Endothelial cell of umbilical vein (primary cell): ENCODE data around the gene TMEM217. TPM values are rescaled to one million over a fixed set of nuclear protein-coding genes. Genes with fewer than 3 reads are reported as not detected.

ENCODE experiments used
- BruUV-seq: library from RNA; stranded (reverse); fragments of 400-500 nt; replicated peaks from 2 replicates; lab custom pipeline; 2021; lab: Mats Ljungman, UMichigan
- CTCF ChIA-PET: fragments of 300-600, 350-600 bp; sonication (Branson Sonifier 250); formaldehyde crosslinking; loops from one replicate; lab custom pipeline; 2021; ENCODE audit warnings: antibody characterized with exemption, inconsistent platforms; lab: Charles Lee
- POLR2A ChIA-PET: fragments of 300-600, 350-600 bp; sonication (Branson Sonifier 250); formaldehyde crosslinking; loops from one replicate; lab custom pipeline; 2021; ENCODE audit warnings: antibody characterized with exemption, inconsistent platforms; lab: Charles Lee
- DNase-seq: peaks from one replicate; pipeline ENCODE4 v3.0.0-alpha.2; 2011; ENCODE audit warnings: low read depth, low spot score
- FAIRE-seq: peaks from 2 replicates; lab custom pipeline; 2011; peaks lifted over from hg19 to GRCh38; lab: Jason Lieb, UNC
- H2AFZ ChIP-seq: 2 replicates; pipeline ENCODE4 v1.6.0; 2012; ENCODE audit warnings: low read depth, low read length, control low read depth, inconsistent platforms
- H3K27ac ChIP-seq: 2 replicates; pipeline ENCODE4 v1.5.1; 2011; ENCODE audit warnings: low read depth, mild to moderate bottlenecking, control low read depth, low read length, moderate library complexity; ENCODE audit not compliant: insufficient read depth
- H3K27me3 ChIP-seq, 2 experiments: 2 replicates each; pipeline versions ENCODE4 v1.6.0 to v1.6.1; 2011; ENCODE audit warnings: low read length in 2 of 2, mixed read lengths in 1 of 2; ENCODE audit not compliant: control insufficient read depth in 2 of 2, insufficient read depth in 2 of 2
- H3K36me3 ChIP-seq, 2 experiments: 2 replicates in 1 of 2; 3 replicates in 1 of 2; pipeline ENCODE4 v1.5.1; 2011; ENCODE audit warnings: low read length in 2 of 2, mild to moderate bottlenecking in 1 of 2, moderate library complexity in 1 of 2; ENCODE audit not compliant: control insufficient read depth in 2 of 2, insufficient read depth in 2 of 2; ENCODE audit errors: extremely low read depth in 1 of 2
- H3K4me1 ChIP-seq: 3 replicates; pipeline ENCODE4 v1.5.1; 2011; ENCODE audit warnings: mild to moderate bottlenecking, low read length; ENCODE audit not compliant: control insufficient read depth, insufficient read depth; ENCODE audit errors: extremely low read depth
- H3K4me2 ChIP-seq: 2 replicates; pipeline ENCODE4 v1.6.1; 2011; ENCODE audit warnings: low read length, control low read depth, mixed read lengths; ENCODE audit not compliant: insufficient read depth
- H3K4me3 ChIP-seq, 3 experiments: fragments of 200-600 bp in 1 of 3; sonication (generic), shearing (Covaris generic) in 1 of 3; replicated peaks in 1 of 3; 2 replicates each; pipeline ENCODE4 v1.5.1; 2011 to 2016; ENCODE audit warnings: control low read depth in 3 of 3, low read length in 3 of 3, mild to moderate bottlenecking in 2 of 3, inconsistent platforms in 1 of 3, low read depth in 1 of 3, moderate library complexity in 1 of 3; ENCODE audit not compliant: insufficient read depth in 1 of 3
- H3K79me2 ChIP-seq: 2 replicates; pipeline ENCODE4 v1.6.0; 2012; ENCODE audit warnings: low read length, inconsistent platforms; ENCODE audit not compliant: control insufficient read depth, insufficient read depth
- H3K9ac ChIP-seq: replicated peaks from 2 replicates; pipeline ENCODE3; 2011; ENCODE audit warnings: low read length, control low read depth; ENCODE audit not compliant: insufficient read depth; ENCODE audit errors: extremely low read depth
- H3K9me1 ChIP-seq: replicated peaks from 3 replicates; pipeline ENCODE4 v1.6.0; 2011; ENCODE audit warnings: mild to moderate bottlenecking, low read length; ENCODE audit not compliant: control insufficient read depth, insufficient read depth; ENCODE audit errors: extremely low read depth
- H3K9me3 ChIP-seq: replicated peaks from 2 replicates; pipeline ENCODE4 v1.5.1; 2012; ENCODE audit warnings: low read length, inconsistent platforms; ENCODE audit not compliant: control insufficient read depth, insufficient read depth
- H4K20me1 ChIP-seq: replicated peaks from 2 replicates; pipeline ENCODE3; 2011; ENCODE audit warnings: mild to moderate bottlenecking, low read length; ENCODE audit not compliant: control insufficient read depth, insufficient read depth; ENCODE audit errors: extremely low read depth
- EZH2 ChIP-seq: IDR thresholded peaks from 2 replicates; pipeline ENCODE4 v1.6.1; 2012; ENCODE audit warnings: borderline replicate concordance, low read depth, mild to moderate bottlenecking, moderate library complexity, low read length, inconsistent platforms; ENCODE audit not compliant: severe bottlenecking
- FOS ChIP-seq: IDR thresholded peaks from 2 replicates; pipeline ENCODE4 v1.6.1; 2011; ENCODE audit warnings: mild to moderate bottlenecking, low read length, moderate library complexity, borderline replicate concordance; ENCODE audit not compliant: insufficient read depth
- GATA2 ChIP-seq: IDR thresholded peaks from 2 replicates; pipeline ENCODE4 v1.7.0; 2011; ENCODE audit warnings: low read depth, mild to moderate bottlenecking, moderate library complexity, mixed read lengths, low read length; ENCODE audit not compliant: insufficient read length, insufficient read depth
- JUN ChIP-seq: IDR thresholded peaks from 2 replicates; pipeline ENCODE4 v1.6.1; 2011; ENCODE audit warnings: borderline replicate concordance, low read depth; ENCODE audit not compliant: insufficient read length, insufficient read depth
- MYC ChIP-seq: IDR thresholded peaks from one replicate; pipeline ENCODE4 v1.6.1; 2011; ENCODE audit warnings: mild to moderate bottlenecking, low read depth, low read length
- POLR2A ChIP-seq: IDR thresholded peaks from 2 replicates; pipeline ENCODE4 v1.6.1; 2012; ENCODE audit warnings: low read depth, mild to moderate bottlenecking, control low read depth, low read length
- POLR2AphosphoS5 ChIP-seq: IDR thresholded peaks from 2 replicates; pipeline ENCODE4 v1.6.1; 2012; ENCODE audit warnings: low read depth, mild to moderate bottlenecking, control low read depth, low read length, moderate library complexity; ENCODE audit not compliant: insufficient read depth
- dilution Hi-C: fragments of 300-500 bp; cut with MboI; formaldehyde crosslinking; loops from one replicate; pipeline ENCODE4 v1.15.0; 2019; ENCODE audit warnings: low sequenced_read_pairs; ENCODE audit not compliant: extremely low pct_ligation_motif_present
- intact Hi-C: fragments of 100-400 bp; cut with micrococcal nuclease; formaldehyde crosslinking; loops from one replicate; pipeline ENCODE4 v1.10.0; 2022
- polyA plus RNA-seq, 4 experiments: library from polyadenylated mRNA; depleted of rRNA in 3 of 4; stranded (reverse) in 3 of 4; unstranded in 1 of 4; fragments of >200 nt; gene quantifications; 2 replicates each; pipeline versions ENCODE4 v1.2.1 to v1.2.3, GENCODE V29; 2011 to 2012; ENCODE audit warnings: missing spikeins in 1 of 4
- total RNA-seq: library from RNA; stranded (reverse); gene quantifications from 2 replicates; pipeline ENCODE4 v1.2.3, GENCODE V29; 2021
- TF ChIP-seq, protein P1 (sequence below), 2 donors: IDR thresholded peaks; 1 replicate in 1 of 2; 2 replicates in 1 of 2; pipeline ENCODE4 v1.5.1; 2011; ENCODE audit warnings: low read length in 2 of 2, mild to moderate bottlenecking in 2 of 2, moderate library complexity in 2 of 2, control low read depth in 1 of 2, inconsistent platforms in 1 of 2, low read depth in 1 of 2; ENCODE audit not compliant: insufficient read depth in 1 of 2; ENCODE audit errors: extremely low read depth in 1 of 2
- TF ChIP-seq, protein P2 (sequence below): IDR thresholded peaks from 2 replicates; pipeline ENCODE4 v1.6.1; 2011; ENCODE audit not compliant: insufficient read depth, insufficient read length

TMEM217 gene
- total and polyA plus RNA-seq, 2 donors (not counting 3 experiments of a cell fraction or from before 2014, with no cell fraction given) = 6.8 to 15.8 TPM

DNA sequence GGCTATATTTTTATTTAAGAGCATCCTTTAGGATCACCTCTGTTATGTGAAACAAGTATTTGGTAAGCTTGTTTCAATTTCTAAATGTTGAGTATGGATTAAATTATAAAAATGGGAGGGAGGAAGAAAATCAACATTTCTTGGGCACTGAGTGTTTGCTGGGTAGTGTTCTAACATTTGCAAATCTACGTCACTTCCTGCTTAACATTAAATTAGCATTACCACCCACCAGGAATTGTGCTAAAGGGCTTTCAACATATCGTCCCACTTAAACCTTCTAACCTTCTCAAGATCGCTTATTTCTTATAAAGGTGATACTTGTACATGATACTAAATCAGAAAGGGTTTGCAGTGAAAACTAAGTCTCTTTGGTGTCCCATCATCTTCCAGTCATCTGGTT lies 7.9 kb upstream of the TMEM217 start:
- peaks cover 49% of the 10 kb centered on the region for H3K79me2 ChIP-seq
- no peaks in the 10 kb centered on the region for H4K20me1 ChIP-seq
- TF ChIP-seq POLR2AphosphoS5 = no peak
- no peak for TF ChIP-seq POLR2A
- TF ChIP-seq, protein P1, sequence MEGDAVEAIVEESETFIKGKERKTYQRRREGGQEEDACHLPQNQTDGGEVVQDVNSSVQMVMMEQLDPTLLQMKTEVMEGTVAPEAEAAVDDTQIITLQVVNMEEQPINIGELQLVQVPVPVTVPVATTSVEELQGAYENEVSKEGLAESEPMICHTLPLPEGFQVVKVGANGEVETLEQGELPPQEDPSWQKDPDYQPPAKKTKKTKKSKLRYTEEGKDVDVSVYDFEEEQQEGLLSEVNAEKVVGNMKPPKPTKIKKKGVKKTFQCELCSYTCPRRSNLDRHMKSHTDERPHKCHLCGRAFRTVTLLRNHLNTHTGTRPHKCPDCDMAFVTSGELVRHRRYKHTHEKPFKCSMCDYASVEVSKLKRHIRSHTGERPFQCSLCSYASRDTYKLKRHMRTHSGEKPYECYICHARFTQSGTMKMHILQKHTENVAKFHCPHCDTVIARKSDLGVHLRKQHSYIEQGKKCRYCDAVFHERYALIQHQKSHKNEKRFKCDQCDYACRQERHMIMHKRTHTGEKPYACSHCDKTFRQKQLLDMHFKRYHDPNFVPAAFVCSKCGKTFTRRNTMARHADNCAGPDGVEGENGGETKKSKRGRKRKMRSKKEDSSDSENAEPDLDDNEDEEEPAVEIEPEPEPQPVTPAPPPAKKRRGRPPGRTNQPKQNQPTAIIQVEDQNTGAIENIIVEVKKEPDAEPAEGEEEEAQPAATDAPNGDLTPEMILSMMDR (IDR thresholded peaks at IDR 0.05; ENCODE audit: extremely low read depth in 1 of 2, insufficient read depth in 1 of 2, low read depth in 1 of 2, low read length in 2 of 2) = no peak
- TF ChIP-seq EZH2 = no peak
- no peak for TF ChIP-seq MYC
- TF ChIP-seq GATA2 = no peak
- no peak for TF ChIP-seq JUN
- TF ChIP-seq, protein P2, sequence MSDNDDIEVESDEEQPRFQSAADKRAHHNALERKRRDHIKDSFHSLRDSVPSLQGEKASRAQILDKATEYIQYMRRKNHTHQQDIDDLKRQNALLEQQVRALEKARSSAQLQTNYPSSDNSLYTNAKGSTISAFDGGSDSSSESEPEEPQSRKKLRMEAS = no peak
- no peak for TF ChIP-seq FOS
- ChIA-PET POLR2A (no interaction called here), CTCF (interaction anchor here (1.1 kb wide), 1 partner anchor 38 kb away, joined by 4 read pairs; no protein-coding TSS in a partner anchor)
- no peak for DNase-seq
- H3K9me1 ChIP-seq = no peaks in the 10 kb centered on the region
- H3K4me3 ChIP-seq = no peak overlapping the region
- intact Hi-C loops = no loop called here
- no peaks in the 10 kb centered on the region for H3K27me3 ChIP-seq
- no TSS peak for BruUV-seq
- H3K4me2 ChIP-seq = no peak overlapping the region
- H3K9me3 ChIP-seq = no peaks in the 10 kb centered on the region
- H3K36me3 ChIP-seq = peaks cover 0 to 2% of the 10 kb centered on the region in 2 experiments
- H2AFZ ChIP-seq = no peak overlapping the region
- no peak for FAIRE-seq
- H3K27ac ChIP-seq = no peak overlapping the region
- no peak overlapping the region for H3K9ac ChIP-seq
- no peaks in the 10 kb centered on the region for H3K4me1 ChIP-seq
- dilution Hi-C loops = no loop called here
